ENCODE data around the gene P2RY14.
A peak's percentile ranks its signal among the peaks of the same experiment; 100 is the strongest.

Gene P2RY14

DNA sequence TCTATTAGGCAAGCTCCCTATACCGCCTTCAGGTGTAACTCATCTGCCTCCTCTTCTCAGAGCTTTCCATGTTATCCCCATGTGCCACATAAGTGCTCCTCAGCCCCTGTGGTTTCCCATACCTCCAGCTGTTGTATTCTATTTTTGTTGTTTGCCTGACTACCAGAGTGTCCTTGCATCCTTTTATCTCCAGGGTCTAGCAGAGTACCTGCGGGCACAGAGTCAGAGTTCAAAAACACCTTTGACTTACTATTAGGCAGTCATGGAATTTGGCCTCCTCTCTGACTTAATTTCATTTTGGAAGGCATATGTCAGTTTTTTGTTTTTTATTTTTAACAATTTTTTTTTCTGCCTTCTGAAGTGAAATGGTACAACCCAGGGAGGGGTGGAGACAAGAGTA is 31.2 kb upstream of the P2RY14 start:
- DNase-seq (ENCODE audit: low read depth) = no peak
- no peak overlapping the region for H3K4me3 ChIP-seq (ENCODE audit: low read depth, low read length)
- TF ChIP-seq, protein P1, sequence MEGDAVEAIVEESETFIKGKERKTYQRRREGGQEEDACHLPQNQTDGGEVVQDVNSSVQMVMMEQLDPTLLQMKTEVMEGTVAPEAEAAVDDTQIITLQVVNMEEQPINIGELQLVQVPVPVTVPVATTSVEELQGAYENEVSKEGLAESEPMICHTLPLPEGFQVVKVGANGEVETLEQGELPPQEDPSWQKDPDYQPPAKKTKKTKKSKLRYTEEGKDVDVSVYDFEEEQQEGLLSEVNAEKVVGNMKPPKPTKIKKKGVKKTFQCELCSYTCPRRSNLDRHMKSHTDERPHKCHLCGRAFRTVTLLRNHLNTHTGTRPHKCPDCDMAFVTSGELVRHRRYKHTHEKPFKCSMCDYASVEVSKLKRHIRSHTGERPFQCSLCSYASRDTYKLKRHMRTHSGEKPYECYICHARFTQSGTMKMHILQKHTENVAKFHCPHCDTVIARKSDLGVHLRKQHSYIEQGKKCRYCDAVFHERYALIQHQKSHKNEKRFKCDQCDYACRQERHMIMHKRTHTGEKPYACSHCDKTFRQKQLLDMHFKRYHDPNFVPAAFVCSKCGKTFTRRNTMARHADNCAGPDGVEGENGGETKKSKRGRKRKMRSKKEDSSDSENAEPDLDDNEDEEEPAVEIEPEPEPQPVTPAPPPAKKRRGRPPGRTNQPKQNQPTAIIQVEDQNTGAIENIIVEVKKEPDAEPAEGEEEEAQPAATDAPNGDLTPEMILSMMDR (conservative IDR thresholded peaks at IDR 0.05; ENCODE audit: low read depth, low read length) = no peak

DNA sequence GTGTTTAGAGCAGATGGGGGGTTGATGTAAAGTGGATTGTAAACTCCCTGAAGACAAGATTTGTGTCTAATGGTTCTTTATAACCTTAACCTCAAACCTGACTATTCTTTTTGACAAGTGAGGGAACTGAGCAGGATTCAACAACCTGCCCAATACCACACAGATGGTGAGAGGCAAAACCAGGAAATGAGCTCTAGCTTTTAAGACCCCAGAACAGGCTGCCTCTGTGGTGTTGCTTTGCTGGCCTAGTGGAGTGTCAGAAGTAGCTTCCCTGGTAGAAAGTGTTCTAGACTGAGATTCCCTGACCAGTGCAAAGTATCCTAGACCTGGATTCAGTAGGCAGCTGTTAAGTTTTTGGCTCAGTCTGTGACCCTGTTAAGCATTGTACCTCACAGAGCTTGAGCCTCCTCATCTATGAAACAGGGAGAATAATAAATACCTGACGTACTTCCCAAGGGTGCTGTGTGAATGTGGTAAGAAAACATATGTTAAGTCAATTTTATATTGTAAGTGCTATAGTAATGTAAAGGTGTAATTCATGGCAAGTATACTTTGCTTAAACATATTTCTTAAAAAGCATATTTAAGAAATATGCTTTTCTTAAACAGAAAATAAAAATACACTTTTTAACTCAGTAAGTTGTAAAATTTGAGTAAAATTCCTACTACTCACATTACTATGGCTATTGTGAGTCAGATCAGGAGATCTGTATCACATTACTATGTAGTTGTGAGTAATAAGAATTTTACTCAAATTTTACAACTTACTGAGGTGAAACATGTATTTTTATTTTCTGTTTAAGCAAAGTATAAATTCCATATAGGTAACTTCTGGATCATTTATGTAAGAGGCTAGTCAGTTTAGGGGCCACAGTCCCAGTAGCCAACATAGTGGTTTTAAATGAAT is 29.5 kb upstream of the P2RY14 start:
- no peak for DNase-seq (ENCODE audit: low read depth)
- no peak overlapping the region for H3K4me3 ChIP-seq (ENCODE audit: low read depth, low read length)
- TF ChIP-seq, protein P1 (conservative IDR thresholded peaks at IDR 0.05; ENCODE audit: low read depth, low read length) = no peak

DNA sequence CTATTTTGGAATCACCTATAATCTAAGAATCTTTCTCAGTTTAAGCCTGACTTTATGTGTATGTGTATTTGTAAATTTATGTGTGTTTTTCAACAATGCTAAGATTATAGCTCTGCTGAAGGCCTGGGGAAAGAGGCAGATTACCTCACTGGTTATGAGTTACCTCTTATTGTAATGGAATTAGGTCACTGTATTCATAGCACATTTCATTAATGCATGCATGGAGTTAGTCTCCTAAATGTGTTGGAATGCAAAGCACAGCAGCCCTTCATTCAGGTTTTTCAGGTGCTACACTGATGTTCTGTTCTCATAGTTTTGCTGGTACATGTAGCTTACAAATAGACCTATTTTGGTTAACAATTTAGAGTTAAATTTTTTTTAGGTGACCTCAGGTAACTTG is 28.8 kb upstream of the P2RY14 start:
- H3K4me3 ChIP-seq (ENCODE audit: low read depth, low read length) = no peak overlapping the region
- DNase-seq (ENCODE audit: low read depth) = no peak
- TF ChIP-seq, protein P1 (conservative IDR thresholded peaks at IDR 0.05; ENCODE audit: low read depth, low read length) = no peak

DNA sequence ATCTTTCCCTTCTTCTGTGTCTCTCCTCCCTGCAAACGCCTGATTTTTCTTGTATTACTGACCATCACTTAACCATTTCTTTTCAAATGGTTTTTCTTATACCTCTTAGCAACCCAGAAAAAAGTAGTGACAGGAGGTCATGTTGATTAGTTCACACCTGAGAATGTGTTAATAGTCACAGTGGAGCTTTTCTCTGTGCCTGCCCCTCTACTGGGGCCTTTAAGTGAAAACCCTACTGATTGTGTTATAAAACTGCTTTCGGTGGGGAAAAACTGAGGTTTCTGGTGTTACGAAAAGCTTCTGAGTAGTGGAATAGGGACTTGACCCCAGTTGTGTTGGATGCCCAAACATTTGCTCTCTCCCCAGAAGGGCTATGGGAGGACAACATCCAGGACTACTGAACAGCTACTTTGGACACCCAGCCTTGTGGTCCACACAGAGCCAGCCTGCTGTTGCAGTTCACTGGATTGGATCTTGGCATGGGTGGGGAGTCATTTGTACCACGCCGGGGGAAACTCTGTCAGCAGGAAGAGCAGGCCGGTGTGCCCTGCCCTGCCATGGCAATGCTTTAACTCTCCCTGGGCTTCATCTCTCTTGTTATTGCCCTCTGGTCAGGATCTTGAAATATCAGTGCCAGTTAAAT is 27.9 kb upstream of the P2RY14 start:
- no peak for DNase-seq (ENCODE audit: low read depth)
- TF ChIP-seq, protein P1 (conservative IDR thresholded peaks at IDR 0.05; ENCODE audit: low read depth, low read length) = no peak
- H3K4me3 ChIP-seq (ENCODE audit: low read depth, low read length) = no peak overlapping the region

DNA sequence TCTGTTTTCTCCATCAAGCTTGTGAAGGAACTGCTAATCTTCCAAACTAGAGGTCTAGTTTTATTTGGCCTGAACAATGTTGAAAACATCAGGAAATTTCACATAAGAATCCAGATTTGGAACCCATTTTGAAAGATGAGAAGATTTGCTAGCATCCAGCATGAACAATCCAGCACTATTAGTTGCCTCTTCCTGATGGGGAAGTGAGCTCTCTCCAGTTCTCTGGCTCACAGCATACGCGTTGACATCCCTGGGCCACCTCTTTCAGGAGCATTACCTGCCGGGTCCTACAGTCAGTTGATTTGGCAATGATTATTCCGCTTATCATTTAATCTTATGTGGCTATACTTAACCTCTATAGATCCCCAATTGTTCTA is 27.4 kb upstream of the P2RY14 start:
- no peak overlapping the region for H3K4me3 ChIP-seq (ENCODE audit: low read depth, low read length)
- TF ChIP-seq, protein P1 (conservative IDR thresholded peaks at IDR 0.05; ENCODE audit: low read depth, low read length) = no peak
- no peak for DNase-seq (ENCODE audit: low read depth)

DNA sequence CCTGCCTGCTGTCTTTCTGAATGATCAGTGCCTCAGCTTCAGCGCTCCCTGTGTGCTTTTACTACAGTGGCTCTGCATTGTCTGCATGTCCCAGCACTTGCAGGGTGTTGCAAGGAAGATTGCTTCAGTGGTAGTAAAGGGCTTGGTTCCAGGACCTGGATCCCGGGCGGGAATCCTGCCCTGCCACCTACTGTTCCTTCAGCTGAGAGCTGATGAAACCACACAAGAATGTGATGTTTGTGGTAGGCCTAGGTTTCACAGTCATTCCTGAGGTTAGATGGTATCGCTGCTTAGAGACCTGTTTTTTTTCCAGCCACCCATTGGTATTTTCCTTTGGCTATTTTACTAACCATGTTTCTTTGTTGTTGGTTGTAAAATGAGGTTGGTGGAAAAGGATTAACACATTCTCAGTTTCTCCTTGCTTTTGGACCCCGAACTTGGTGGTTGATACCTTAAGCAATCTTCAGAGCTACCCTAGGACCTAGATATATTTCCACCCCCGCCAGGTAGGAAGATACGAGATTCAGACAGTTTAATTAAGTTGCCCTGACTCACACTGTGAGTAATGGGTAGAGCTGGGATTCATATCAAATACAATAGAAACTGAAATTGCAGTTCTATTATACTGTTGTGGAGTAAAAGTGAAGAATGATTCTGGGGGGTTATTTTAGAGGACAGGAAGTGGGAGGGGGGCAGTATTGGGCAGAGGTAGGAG is 26.9 kb upstream of the P2RY14 start:
- TF ChIP-seq, protein P1 (conservative IDR thresholded peaks at IDR 0.05; ENCODE audit: low read depth, low read length) = peak; percentile 35
- DNase-seq (ENCODE audit: low read depth) = peak; percentile 99

More for the DNA sequence above, 26.9 kb upstream of the P2RY14 start:
- peak overlapping the region; percentile 9 for H3K4me3 ChIP-seq (ENCODE audit: low read depth, low read length)
